HG02852 (cell line): ENCODE results near the gene AGO1.
"Not testable (repeated sequence)": the region's sequence is repeated elsewhere in the genome, so short reads cannot be mapped to it uniquely, and the experiment has no call there.

Source experiments
- ATAC-seq: cut with Tn5 transposase; IDR thresholded peaks from one replicate; pipeline ENCODE4 v1.9.1; 2021; ENCODE audit warnings: mild to moderate bottlenecking, moderate library complexity; ENCODE audit not compliant: unreplicated experiment

Gene AGO1

GRCh38 chr1:35869245-35869950 is 13.6 kb upstream of the AGO1 start:
- ATAC-seq, result not testable (repeated sequence)

DNA sequence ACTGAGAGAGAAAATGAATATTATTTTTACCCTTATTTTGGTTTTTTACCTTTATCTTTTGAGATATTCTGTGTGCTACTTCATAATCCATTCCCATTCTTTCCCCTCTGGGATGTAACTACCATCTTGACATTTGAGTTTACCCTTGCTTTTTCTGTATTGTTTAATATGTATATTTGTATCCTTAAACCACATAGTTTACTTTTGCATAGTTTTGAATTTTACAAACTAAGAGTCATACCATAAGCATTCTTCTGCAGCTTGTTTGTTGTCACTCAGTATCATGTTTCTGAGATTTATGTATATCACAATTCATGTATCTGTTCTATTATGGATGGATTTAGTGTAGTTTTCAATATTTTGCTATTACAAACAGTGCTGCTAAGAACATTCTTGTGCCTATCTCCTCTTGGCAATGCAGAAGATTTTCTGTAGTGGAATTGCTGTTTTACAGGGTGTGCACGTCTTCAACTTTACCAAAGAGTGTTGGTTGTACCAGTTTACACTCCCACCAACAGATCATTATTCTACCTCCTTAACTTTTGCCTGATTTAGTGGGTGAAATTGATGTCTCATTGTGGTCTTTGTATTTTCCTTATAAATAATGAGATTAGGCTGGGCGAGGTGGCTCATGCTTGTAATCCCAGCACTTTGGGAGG is 12.2 kb upstream of the AGO1 start:
- ATAC-seq, result no peak

GRCh38 chr1:35873243-35873750 is 9.7 kb upstream of the AGO1 start:
- no peak for ATAC-seq

GRCh38 chr1:35874115-35874514 is 8.9 kb upstream of the AGO1 start:
- not testable (repeated sequence) for ATAC-seq

DNA sequence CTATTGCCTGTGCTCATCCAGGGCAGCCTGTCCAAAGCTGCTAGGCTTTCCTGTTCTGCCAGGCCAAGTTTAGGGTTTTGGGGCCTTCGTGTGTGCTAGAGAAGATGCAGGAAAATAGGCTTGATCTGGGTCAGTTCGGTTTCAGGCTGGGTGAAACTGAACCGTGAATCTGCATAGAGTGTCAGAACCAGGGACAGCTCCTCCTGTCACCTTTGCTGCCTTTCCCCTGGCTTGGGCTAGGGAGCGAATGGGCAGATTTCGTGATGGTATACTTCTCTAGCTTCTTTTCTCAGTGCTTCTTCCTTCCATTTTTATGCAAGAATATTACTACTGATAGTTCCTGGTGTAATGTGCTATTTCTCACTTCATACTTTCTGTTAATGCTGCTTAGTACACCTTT is 6.0 kb upstream of the AGO1 start:
- ATAC-seq, result no peak

GRCh38 chr1:35881850-35882273 is 1.1 kb upstream of the AGO1 start:
- no peak for ATAC-seq

DNA sequence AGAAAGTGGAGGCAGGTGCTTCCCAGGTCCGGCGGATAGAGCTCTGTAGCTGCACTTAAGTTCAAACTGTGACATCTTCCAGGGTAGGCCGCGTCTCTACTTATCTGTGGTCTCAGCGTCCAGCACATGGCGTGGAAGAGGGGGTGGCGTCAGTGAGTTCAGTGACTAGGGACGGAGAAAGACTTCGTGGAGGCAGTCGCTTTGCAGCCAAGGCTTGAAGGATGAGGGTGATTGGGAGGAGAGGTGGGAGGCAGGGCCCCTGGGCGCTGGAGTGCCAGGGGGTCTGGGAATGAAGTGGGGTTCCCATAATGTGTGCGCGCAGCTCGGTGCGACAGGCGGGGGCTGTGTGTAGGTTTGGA is 444 bp upstream of the AGO1 start:
- ATAC-seq, result no peak

DNA sequence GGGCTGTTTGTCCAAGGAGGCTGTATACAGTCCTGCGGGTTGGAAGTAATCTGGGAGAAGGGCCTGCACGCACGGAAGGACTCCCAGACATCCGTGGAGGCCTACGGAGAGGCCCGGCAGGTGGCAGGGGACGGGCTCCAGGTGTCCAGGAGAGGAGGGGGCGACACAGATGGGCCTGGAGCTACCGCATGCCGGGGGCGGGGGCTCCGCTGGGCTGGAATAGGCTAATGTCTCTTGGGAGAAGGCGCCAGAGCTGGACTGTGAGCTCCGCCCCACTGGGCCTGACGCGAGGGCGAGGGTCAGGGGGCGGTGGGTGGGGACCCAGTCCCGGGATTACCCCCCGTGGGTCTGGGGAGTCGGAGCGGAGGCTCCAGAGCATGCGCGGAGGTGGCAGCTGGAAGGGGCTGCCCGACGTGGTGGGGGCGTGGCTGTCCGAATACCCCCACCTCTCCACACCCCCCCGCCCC is 659 bp downstream of the AGO1 start:
- ATAC-seq, result peak; percentile 21

DNA sequence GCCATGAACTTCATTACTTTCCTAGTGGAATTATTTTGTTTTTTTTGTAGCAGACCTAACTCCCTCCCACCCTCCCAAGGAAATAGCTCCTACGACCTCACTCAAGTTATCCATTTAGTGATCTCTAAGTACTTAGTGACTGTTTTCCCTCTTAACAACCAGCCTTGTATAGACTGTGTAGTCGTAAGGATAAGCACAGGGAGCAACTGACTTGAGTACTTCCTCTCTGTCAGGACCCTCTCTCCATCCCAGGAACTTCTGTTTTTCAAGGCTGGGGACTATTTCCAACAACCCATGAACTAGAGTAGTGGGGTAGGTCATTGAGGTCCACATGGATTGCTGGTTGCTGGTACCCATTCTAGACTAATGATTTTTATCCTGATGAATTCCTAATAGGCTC is 1.9 kb downstream of the AGO1 start:
- ATAC-seq, result no peak

DNA sequence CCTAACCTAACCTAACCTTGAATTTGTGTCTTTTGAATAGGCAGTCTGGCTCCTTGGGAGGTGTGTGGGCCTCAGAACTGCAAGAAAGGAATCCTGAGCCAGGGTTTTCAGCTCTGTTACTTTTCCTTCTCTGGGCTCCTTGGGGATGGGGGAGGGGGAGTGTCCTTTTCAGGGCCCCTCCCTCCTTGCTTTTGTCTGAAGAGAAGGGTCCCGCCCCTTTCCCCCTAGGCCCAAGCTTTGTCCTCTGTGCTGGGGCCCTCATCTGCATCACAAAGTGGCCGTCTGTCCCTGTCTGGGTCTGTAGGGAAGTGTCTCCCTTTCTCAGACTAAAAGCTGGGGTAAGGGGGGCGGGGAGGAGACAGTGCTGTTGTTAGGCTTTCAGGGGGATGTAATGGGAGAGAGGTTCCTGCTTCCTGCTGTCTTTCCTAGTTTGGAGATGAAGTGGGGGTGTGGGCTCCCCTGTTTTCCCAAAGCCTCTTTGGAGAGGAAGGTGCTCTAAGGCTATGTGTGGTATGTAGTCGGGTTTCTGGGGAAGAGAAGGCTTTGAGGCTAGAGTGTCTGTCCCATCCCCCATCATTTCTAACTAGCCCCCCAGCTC is 3.1 kb downstream of the AGO1 start:
- ATAC-seq, result no peak

- no peak for ATAC-seq
These were observed 3.8 kb downstream of the AGO1 start for GRCh38 chr1:35886577-35887431.

GRCh38 chr1:35887508-35887907 is 4.5 kb downstream of the AGO1 start:
- ATAC-seq, result no peak

DNA sequence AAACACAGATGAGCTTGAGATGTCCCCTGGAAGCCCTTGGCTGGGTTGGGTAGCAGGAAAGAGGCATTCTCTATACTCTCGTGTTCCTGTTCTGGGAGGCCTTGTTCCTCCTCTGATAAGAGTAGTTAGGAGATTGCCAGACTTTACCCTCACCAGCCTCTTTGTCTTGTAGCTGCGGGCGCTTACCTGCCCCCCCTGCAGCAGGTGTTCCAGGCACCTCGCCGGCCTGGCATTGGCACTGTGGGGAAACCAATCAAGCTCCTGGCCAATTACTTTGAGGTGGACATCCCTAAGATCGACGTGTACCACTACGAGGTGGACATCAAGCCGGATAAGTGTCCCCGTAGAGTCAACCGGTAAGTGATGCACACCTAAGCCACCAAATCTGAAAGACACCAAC is 5.2 kb downstream of the AGO1 start:
- no peak for ATAC-seq

- ATAC-seq, result not testable (repeated sequence)
These were observed 6.0 kb downstream of the AGO1 start for GRCh38 chr1:35888981-35889380.

DNA sequence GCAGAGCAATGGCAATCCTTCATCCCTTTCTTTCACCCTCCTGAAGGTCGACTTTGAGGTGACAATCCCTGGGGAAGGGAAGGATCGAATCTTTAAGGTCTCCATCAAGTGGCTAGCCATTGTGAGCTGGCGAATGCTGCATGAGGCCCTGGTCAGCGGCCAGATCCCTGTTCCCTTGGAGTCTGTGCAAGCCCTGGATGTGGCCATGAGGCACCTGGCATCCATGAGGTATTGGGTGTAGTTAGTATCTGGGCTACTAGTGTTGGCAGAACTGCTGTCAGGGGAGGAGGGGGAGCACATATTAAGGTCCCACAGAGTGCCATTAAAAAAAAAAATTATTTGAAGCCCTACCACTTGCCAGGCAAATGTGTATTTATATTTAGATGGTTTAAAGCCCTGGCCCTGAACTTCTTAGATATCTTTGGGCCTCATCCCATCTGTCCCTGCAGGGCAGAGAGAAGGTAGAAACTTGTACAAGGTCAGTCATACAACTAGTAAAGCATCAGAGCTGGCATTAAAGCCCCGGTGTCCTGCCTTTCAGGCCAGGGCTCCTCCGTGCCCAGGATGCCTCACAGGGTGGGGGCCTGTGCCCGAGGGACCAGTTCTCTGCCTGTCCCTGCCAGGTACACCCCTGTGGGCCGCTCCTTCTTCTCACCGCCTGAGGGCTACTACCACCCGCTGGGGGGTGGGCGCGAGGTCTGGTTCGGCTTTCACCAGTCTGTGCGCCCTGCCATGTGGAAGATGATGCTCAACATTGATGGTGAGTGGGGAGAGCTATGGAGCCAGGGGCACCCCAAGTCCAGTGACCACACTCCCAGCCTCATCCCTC is 10.3 kb downstream of the AGO1 start:
- ATAC-seq, result no peak

DNA sequence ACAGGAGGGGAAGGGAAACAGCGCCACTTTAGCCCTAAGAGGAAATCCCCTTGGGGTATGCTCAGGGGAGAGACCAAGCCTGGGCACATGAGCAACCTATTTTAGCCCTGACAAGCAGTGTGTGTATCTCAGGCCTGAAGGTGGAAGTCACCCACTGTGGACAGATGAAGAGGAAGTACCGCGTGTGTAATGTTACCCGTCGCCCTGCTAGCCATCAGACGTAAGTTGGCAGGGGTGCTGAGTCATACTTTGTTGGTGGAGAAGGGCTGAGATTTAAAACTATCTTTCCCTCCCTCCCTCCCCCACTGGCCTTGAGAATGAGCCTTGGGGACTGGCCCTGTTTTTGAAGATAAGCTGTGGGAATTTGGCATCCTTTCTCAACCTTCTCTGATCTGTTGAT is 11.2 kb downstream of the AGO1 start:
- no peak for ATAC-seq

GRCh38 chr1:35894656-35895055 is 11.6 kb downstream of the AGO1 start:
- ATAC-seq, result no peak

DNA sequence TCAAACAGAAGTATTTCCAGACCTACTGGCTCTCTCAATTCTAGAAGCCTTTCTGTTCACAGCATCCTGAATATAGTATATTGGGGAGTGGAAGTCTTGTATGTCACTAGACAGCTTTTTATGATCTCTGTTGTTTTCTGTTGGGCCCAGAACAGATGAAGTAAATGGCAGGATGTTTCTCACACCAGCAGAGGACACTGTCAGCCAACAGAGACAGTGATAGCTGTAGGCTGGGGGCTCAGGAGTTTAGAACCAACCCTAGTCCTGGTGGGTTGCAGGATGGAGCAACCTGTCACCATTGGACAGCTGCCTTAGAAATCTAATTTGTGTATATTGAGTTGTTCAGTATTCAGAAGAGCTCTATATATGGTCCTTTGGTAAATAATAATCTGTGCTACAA is 16.9 kb downstream of the AGO1 start:
- ATAC-seq, result no peak

DNA sequence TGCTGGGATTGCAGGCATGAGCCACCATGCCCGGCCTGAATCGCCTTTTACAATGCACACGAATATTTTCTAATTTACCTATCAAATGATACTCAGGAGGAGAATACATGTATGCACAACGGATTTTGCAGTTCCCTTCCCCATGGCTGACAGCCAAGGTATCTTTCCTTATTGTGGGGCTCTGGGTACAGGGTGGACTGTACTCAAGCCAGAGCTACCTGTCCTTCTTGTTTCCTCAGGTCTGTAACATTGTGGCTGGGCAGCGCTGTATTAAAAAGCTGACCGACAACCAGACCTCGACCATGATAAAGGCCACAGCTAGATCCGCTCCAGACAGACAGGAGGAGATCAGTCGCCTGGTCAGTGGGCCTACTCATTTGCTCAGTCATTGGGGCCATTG is 18.2 kb downstream of the AGO1 start:
- ATAC-seq, result no peak

DNA sequence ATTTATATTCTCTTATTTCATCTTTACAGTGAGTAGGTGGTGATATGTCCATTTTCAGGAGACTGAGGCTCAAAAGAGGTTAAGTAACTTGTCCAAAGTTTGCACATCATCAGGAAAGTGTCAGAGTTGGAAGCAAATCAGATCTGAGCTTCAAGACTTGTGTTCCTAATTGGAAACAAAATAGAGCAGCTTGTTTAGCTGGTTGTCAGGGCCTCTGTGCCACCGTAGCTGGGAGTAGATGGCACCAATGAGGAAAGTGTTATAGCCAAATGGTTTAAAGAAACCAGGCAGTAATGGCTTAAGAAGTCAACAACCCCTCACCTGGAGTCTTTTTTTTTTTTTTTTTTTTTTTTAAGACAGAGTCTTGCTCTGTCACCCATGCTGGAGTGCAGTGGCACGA is 19.7 kb downstream of the AGO1 start:
- no peak for ATAC-seq
